Stimulated activated CD4-positive, alpha-beta T cell treated with anti-CD3 and anti-CD28 coated beads, Interleukin-2, amount 100 ng/mL, for 4 hours (primary cell): ENCODE results near the gene PTPRH.

Source experiments
- DNase-seq: peaks from one replicate; pipeline ENCODE4 v3.0.0-alpha.2; 2020; ENCODE audit warnings: low read depth

The PTPRH gene

DNA sequence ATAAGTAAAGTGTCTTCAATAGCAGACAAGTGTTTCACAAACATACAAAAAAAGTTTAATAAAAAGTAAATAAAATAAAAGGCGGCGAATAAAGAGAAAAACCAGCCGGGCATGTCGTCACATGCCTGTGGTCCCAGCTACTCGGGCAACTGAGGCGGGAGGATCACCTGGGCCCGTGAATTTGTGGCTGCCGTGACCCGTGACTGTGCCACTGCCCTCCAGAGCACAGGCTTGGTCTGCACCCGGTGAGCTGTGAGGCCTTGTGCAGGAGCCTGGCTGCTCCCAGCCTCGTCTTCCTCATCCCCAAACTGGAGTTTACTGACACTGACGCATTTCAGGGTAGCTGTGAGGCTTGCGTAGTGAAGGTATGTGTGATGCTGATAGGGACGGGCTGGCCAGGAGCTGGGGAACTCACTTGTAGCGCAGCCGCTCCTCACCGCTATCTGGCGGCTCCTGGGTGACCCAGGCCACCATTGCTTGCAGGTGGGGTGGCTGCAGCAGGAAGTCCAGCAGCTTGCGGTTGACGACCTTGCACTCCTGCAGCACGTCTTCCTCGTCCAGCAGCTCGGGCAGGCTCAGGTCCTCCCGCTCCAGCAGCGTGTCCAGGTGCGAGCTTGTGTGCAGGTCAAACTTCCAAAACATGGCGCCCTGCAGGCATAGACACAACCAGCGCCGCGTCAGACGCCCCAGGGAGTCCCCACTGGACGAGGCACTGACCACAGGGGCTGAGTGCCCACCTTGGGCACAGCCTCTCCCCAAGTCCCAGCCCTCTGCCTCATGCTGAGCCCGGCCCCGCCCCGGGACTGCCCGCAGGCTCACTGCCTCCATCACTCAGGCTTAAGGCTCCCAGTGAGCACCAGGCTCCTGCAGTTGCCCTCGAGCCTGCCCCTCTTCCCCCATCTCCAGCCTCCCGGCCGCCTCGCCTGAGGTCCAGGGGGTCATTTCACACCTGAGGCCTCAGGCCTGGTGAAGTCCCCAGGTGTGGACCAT lies 37.5 kb upstream of the PTPRH start:
- DNase-seq = no peak

DNA sequence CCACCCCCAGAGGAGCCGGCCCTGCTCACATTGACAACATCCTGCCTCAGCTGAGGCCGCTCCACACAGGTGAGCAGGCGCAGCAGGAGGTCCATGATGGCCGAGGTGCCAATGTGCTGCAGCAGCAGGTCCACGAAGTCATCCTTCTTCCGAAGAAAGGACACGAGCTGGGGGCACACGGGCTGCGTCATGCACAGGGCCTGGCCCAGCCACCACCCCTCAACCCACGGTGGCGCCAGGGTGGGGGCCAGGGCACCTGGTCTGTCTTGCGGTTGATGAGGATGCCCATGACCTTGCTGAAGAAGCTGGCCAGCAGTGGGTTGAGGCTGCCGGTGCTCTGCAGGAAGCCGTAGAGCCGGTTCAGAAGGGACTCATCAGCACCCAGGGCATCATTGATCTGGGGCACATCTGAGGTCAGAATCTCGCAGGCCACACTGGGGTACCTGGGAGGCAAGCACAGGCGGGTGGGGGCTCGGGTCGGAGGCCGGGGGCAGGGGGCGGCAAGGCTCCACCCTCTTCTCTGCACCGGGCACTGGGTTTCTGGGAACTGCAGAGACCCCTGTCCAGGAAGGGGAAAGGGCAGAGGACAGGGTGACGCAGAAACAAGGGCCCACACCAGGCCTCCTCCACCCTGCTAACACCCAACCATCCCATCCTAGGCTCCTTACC lies 36.1 kb upstream of the PTPRH start:
- DNase-seq = no peak

DNA sequence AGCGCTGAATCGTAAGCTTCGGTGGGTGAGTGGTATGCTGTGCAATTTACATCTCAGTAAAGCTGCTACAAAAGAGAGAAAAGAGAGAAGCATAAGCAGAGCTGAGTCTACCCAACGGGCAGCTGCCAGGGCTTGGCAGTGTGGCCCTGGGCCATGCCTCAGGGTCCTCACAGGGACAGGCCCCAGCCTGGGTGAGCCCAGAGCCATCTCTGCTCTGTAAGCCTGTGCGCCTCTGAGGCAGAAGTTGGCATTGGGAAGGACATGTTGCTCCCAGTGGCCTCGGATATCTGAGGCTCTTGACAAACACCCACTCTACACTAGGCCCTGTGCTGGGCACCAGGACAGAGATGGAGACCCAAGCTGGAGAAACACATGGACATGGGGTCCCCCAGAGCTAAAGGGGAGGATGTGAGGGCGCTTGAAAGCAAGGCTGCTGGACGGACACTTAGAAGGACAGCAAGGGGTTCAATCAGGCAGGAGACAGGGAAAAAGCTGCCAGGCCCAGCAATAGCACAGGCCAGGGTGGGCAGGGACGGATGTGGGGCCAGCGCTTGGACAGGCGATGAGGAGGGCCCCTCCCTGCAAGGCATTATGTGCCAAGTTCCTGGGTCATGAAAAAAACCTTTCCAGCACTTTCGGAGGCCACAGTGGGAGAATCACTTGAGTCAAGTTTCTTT lies 34.8 kb upstream of the PTPRH start:
- no peak for DNase-seq

DNA sequence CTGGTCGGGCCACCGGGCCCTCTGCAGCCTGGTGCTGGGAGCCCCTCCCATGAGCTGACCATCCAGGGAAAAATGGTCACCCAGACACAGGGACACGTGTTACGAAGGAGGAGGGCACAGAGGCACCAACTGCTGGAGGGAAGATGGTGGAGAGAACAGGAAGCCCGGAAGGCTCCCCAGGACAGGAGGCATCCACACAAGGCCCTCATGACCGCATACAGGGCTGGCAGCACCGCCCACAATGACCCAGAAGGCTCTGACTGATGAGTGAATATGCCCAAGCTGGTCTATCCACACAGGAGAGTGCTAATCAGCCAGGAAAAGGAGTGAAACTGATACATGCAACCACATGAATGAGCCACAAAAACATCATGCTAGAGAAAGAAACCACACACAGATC lies 33.2 kb upstream of the PTPRH start:
- DNase-seq = no peak

GRCh38 chr19:55241935-55242464 lies 32.7 kb upstream of the PTPRH start:
- DNase-seq = no peak

- no peak for DNase-seq
Measured at GRCh38 chr19:55241143-55241934, 32.0 kb upstream of the PTPRH start.

DNA sequence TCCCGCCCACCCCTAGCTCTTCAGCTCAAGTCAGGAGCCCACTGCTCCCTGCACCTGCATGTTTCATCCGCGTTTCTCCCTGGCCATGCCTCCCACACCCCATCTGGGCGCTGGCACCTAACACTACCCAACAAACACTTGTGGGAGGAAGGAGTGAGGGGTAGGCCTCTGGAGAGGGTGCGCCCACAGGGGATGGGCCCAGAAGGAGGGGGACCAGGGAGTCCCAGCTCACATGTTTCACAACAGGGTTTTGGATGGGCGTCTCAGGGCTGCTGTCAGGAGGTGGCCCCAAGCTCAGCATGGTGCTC lies 31.4 kb upstream of the PTPRH start:
- no peak for DNase-seq

- DNase-seq = no peak
Measured at GRCh38 chr19:55239004-55239403, 29.7 kb upstream of the PTPRH start.

DNA sequence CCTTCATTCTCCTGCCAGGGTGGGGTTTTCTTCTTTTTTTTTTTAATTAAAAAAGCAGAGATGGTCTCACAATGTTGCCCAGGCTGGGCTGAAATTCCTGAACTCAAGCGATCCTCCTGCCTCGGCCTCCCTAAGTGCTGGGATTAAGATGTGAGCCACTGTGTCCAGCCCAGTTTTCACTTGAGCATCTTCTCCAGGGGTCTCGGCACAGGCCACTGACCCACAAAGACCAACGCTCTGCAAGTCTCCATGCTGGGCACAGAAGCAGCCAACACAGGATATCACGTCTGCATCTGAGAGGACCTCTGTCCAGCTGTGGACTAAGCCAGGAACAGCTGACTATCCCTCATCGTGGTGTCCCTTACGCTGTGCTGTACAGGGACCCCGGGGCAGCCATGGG lies 28.7 kb upstream of the PTPRH start:
- DNase-seq = no peak

- no peak for DNase-seq
Measured at GRCh38 chr19:55232986-55233385, 23.7 kb upstream of the PTPRH start.

GRCh38 chr19:55232286-55232602 lies 22.9 kb upstream of the PTPRH start:
- DNase-seq = no peak

GRCh38 chr19:55231391-55232285 lies 22.3 kb upstream of the PTPRH start:
- DNase-seq = no peak

DNA sequence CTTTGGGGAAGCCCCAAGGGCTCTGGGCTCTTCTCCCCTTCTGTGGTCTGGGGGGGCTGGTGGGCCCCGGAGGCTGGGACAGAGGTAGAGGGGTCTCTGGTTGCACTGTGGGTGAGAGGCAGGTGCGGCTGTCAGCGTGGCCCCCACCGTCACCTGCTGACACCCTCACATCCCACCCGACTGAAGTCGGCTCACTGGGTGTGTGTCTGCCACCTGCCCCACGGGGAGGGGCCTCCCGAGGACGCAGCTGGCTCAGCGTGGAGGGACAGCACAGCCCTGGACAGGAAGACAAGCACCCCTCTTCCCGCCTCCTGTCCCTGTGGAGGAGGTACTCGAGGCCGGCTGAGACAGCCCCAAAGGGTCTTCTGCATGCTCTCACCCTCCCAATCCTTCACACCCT lies 21.5 kb upstream of the PTPRH start:
- no peak for DNase-seq

DNA sequence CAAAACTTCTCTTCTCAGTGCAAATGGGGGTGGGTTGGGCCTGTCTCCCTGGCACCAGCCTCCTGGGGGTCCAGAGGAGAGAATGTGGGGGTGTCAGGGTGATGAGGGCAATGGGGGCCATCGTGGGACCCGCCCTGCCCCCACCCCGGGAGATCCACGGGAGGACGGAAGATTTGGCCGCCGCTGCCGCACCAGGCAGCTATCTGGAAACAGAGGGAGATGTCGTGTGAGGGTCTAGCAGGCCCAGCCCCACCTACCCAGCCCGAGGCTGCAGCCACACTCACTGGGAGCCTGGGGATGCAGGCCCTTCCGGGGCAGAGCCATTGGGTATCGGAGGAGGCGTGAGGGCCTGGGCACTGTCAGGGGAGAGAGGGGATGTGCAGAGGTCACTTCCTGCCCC lies 21.0 kb upstream of the PTPRH start:
- DNase-seq = no peak

- DNase-seq = no peak
Measured at GRCh38 chr19:55229789-55230182, 20.5 kb upstream of the PTPRH start.

DNA sequence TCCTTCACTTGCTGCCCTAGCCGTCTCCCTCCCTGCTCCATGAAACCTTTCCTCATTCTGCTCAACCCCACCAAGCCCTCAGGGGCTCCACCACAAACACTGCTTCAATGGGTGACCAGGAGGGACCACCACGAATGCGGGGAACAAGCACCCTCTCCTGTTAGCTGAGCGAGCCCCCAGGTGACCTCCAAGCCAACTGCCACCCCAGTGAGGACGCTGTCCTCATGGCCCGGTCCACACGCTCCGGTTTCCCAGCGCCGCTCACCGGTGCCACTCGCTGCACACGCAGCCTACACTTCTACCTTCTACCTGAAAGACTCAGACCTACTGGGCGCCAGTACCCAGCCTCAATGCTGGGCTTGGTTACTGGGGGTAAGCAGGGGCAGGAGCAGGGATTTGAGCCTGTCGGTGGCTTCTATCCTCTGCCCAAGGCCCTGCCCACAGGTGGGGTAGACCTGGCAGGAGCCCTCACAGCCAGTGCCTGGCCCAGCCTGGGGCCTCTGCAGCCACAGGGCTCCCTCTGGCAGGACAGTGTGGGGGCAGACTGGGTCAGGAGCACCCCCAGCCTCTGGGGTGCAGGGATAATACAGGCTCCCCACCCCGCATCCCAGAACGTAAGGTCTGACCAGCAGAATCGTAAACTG lies 20.0 kb upstream of the PTPRH start:
- no peak for DNase-seq

- no peak for DNase-seq
Measured at GRCh38 chr19:55228403-55229031, 19.2 kb upstream of the PTPRH start, which contains the start of gene TMEM86B. Gene TMEM86B (minus strand): TSS chr19:55228763. CDS start chr19:55228741, 22 bp downstream.

GRCh38 chr19:55228015-55228391 lies 18.7 kb upstream of the PTPRH start:
- no peak for DNase-seq

DNA sequence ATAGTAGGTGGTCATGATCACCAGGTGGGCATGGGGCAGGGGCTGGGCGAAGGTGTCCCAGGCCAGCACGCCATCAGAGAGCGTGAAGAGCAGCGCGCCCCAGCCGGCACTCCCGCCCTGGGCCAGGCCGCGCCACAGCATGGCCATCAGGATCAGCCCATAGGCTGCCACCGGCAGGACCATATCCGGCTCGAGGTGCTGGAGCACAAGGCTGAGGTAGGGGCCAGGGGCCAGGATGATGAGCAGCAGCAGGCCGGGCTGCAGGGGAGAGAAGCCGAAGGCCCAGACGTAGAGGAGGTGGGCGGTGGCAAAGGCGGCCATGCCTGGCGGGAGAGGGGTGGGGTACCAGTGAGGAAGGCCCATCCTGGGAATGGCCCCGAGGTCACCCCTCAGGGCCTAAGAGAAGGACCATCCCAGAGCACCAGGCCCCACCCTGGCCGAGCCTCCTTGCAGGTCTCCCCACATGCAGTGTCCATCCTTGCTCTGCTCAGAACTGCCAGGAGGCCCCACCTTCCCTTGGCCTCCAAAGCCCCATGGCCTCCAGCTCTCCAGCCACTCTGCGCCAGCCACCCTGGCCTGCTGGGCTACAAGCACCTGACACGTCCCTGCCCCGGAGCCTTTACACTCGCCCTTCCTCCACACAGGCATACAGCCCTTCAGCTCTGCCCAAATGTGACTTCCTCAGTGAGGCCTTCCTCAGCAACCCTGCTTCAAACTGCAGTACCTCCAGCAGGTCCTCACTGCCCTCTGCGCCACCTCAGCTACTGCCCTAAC lies 18.1 kb upstream of the PTPRH start:
- no peak for DNase-seq
